Gastrocnemius medialis (tissue), 4 donors: ENCODE data around the gene ADRA1B.

Experiments used
- CTCF ChIP-seq, 5 experiments: fragments of 450-650 bp in 3 of 5; fragments of 200-600 bp in 2 of 5; sonication (generic) in 2 of 5; IDR thresholded peaks in 4 of 5; conservative IDR thresholded peaks in 1 of 5; 1 replicate in 4 of 5; 2 replicates in 1 of 5; pipeline ENCODE4 v1.5.1; 2016 to 2019; ENCODE audit warnings: antibody characterized with exemption in 5 of 5, mild to moderate bottlenecking in 3 of 5, moderate library complexity in 3 of 5
- POLR2A ChIP-seq, 2 donors: fragments of 450-650 bp; IDR thresholded peaks; one replicate each; pipeline ENCODE4 v1.6.1; 2017; ENCODE audit warnings: antibody characterized with exemption in 2 of 2, mild to moderate bottlenecking in 2 of 2, moderate library complexity in 2 of 2

- TF ChIP-seq CTCF (IDR thresholded peaks at IDR 0.05 in 4 of 5, conservative IDR thresholded peaks at IDR 0.05 in 1 of 5): no peak
- TF ChIP-seq POLR2A (IDR thresholded peaks at IDR 0.05): no peak
Measured at GRCh38 chr5:159955056-159955624, 38.9 kb downstream of the ADRA1B start.
